GM12864 (cell line): Measurements from ENCODE around the gene C5orf58.
A peak's percentile ranks its signal among the peaks of the same experiment; 100 is the strongest.

Experiments used
- DNase-seq: peaks from one replicate; pipeline ENCODE4 v3.0.0-alpha.2; 2011; ENCODE audit warnings: low read depth
- H3K4me3 ChIP-seq: 2 replicates; pipeline ENCODE4 v1.5.1; 2011; ENCODE audit warnings: mild to moderate bottlenecking, low read depth, low read length, control low read depth
- CTCF ChIP-seq: IDR thresholded peaks from 2 replicates; pipeline ENCODE4 v1.5.1; 2011; ENCODE audit warnings: low read depth, mild to moderate bottlenecking, moderate library complexity, low read length, control low read depth, inconsistent platforms; ENCODE audit errors: missing control alignments

The C5orf58 gene

GRCh38 chr5:170232786-170233185, at the start of gene C5orf58:
Gene C5orf58 (plus strand): TSS chr5:170232985. CDS start chr5:170234977, 1,992 bp downstream.
- TF ChIP-seq CTCF, result no peak
- DNase-seq, result no peak
- no peak within 1 kb of the TSS for H3K4me3 ChIP-seq

GRCh38 chr5:170183816-170184687, 48.7 kb upstream of the C5orf58 start:
- DNase-seq, result peak; percentile 5
- peak; percentile 93 for TF ChIP-seq CTCF
- no peak overlapping the region for H3K4me3 ChIP-seq

DNA sequence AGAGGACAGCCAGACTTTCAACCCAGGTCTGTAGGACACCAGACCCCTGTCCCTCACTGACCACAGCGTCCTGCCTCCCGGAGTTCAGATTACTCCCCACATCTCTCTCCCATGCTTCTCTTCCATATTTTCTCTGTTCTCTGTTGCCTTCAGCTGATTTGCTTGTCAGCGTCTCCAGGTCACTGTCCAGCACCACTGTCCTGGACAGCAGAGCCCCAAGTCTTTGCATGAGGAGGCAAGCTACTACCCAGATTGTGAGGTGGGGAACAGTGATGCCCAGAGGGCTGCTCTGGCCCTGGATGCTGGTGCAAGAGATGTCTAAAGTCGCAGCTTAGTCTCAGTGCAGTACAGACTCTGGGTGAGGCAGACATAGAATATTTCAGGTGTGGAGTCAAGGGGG, 48.0 kb upstream of the C5orf58 start:
- DNase-seq, result no peak
- no peak for TF ChIP-seq CTCF
- no peak overlapping the region for H3K4me3 ChIP-seq

DNA sequence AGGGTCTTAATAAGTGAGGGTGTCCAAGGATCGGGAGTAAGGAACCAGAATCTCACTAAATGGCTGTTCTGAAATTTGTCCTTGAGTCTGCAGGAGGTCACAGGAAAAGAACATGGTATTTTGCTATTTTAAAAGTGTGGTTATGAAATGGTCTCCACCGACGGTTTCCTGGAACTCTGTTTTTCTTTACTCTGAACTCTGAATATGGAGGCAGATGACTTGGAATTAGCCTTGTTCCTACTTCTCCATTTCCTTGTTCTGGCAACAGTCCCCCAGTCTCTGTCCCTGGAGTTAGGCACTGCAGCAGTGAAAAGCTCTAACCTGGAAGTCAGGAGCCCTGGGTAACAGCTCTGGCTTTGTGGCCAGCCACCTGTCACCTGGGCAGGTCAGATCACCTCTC, 46.6 kb upstream of the C5orf58 start:
- TF ChIP-seq CTCF, result no peak
- DNase-seq, result no peak
- no peak overlapping the region for H3K4me3 ChIP-seq

GRCh38 chr5:170186856-170187255, 45.9 kb upstream of the C5orf58 start:
- no peak for TF ChIP-seq CTCF
- DNase-seq, result no peak
- H3K4me3 ChIP-seq, result no peak overlapping the region

DNA sequence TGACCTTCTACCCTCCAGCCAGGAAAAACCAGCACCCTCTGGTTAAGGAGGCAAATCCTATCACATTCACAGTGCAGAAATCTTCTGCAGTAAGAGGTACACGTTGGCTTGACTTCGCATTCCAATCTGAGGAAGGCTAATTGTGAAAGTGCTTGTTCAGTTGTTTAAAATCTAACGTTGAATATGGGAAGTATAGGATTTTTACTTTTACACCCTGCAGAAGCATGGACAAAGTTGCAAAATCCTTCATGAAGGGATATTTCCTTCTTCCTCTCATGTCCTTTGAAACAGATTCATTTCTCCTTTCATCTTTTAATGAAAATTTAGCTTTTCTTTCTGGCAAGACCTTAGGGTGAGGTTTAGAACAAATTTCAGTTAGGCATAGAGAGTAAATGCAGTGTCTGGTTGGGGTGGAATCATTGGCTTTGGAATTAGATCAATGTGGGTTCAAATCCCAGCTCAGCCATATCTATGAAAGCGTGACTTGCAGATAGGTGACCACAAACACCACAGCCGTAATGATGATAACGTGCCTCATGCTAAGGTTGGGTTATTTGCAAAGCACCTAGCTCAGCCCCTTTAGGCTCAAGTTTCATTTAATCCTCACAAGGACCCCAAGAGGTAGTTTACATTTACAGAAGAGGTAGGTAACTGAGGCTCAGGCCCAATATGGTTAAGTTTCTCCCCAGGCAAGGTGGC, 42.2 kb upstream of the C5orf58 start:
- TF ChIP-seq CTCF, result no peak
- H3K4me3 ChIP-seq, result no peak overlapping the region
- no peak for DNase-seq
